GM18517 (cell line): ENCODE data around the gene COL4A3.

Experiments
- ATAC-seq: cut with Tn5 transposase; IDR thresholded peaks from one replicate; pipeline ENCODE4 v1.9.1; 2021; ENCODE audit warnings: mild to moderate bottlenecking, moderate library complexity; ENCODE audit not compliant: unreplicated experiment

COL4A3 gene

GRCh38 chr2:227163998-227164762 is at the start of gene COL4A3, which contains the start of gene COL4A4:
COL4A3 (plus strand) TSS chr2:227164624; CDS start chr2:227164727, 103 bp downstream.
COL4A4 (minus strand) TSS chr2:227164205; CDS start chr2:227147483, 16,722 bp downstream.
- peak; percentile 41 for ATAC-seq

GRCh38 chr2:227115761-227116160 is 48.7 kb upstream of the COL4A3 start:
- ATAC-seq = no peak

DNA sequence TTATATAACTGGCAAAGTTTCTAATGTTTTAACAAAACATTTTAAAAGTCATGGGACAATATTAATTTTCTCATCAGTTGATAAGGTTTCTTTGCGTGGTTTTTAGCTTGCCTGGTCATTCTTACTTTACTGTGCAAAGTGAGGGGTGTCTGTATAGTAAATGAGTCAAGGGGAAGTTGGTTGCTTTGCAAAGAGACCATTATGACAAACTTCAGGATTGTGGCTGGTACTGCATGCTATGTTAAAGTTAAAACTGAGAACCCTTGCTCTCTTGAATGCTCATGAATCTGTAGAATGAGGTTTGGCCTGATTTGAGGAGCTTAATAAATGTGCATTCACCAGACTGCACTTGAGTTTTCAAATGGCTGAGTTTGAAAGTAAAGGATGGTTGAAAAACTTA is 47.4 kb upstream of the COL4A3 start:
- no peak for ATAC-seq

DNA sequence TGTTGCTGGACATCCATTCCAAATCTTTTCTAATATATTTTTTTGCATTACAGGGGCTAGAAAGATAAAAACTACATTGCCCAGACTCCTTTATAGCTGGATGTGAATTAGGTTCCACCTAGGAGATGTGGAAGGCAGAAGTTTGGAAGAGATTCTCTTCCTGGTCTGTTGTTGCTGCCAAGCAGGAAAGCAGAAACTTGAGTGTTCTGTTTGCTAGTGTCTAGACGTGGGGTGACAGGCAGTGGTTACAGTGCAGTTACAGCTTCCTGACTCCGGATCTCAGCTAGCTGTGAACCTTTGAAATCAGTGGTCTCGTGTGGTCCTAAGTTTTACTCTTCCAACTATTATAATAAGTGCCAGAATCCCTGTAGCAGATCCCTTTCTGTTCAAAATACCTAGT is 46.6 kb upstream of the COL4A3 start:
- no peak for ATAC-seq

DNA sequence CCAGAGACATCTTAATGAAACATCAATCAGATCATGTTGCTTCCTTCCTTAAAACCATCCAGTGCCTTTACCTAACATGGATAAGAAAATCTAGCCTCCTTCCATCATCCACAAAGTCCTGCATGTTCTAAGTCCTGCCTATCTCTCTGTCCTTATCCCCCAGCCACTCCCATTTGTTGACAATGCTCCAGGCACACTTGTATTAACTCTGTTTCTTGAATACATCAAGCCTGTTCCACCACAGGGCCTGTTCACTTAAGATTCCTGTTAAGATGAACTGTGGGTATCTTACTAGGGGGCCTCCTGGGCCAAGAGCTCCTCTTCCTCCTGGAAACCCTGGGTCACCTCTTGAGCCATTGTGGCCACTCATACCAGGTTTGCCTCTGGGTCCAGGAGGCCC is 46.1 kb upstream of the COL4A3 start:
- ATAC-seq = no peak

DNA sequence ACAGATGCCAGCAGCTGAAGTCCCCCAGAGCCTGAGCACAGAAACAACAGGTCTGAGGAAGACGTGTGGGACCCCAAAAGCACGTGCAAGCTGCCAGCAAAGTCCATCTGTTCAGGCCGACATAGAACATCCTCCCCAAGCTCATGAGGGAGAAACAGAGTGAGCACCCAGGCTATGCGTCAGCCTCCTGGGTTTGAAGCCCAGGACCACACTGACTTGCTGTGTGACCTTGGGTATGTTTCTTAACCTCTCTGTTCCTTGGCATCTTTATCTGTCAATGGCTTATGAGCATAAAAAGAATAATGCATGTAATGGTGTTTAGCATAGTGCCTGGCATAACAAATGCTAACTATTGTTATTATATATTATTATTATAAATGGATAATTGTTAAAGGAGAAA is 40.7 kb upstream of the COL4A3 start:
- ATAC-seq = no peak

- ATAC-seq = no peak
Observed at GRCh38 chr2:227124811-227125210, 39.6 kb upstream of the COL4A3 start.

GRCh38 chr2:227125506-227125905 is 38.9 kb upstream of the COL4A3 start:
- ATAC-seq = no peak

DNA sequence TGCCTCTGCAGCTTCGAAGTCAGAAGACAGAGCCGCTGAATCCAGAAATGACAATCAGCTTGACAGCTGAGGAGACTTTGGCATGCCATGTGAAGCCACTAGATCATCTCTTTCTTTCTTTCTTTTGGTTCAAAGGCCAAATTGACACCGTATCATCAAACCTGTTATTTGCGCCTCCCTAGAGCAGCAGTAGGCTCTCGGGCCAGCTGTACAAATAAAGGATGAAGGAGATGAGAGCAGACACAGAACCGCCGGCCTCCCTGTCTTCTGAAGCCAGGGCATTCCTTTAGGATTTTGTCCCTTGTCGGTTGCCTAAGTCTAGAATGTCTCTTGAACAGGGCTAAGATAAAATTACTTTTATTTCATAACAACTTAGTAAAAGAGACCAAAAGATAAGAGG is 37.2 kb upstream of the COL4A3 start:
- ATAC-seq = no peak

DNA sequence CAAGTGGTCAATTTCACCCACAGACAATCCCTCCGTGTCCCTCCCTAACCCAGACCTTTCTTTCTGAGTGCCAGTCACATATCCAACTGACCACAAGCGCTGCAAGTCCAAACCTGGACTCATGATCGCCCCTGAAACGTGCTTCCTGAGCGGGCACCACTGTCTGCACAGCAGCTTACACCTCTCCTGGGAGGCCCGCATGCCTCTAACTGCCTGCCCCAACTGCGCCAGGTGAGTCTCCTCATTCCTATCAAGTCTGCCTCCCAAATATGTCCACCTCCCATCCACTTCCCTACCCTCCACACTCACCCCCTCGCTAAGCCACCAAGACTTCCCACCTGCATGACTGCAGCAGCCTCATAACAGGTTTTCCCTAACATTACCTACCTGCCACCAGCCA is 33.8 kb upstream of the COL4A3 start:
- ATAC-seq = no peak

DNA sequence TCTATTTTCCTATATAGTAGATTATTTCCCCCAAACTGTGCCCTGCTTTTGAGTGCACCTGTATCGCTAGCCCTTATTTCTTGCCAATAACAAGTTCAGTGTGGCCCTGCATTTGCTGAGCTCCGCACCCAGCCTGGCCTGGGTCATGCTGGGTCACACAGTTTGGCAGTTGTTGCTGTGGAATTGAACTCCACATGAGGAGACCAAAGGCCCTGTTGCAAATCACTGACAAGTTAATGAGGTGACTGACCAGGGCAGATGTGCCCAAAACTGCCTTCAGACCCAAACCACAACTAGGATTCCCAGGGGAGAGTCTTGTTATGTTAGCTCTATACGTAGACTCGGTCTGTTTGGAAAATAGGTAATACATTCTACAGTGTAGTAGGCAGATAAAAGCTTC is 31.4 kb upstream of the COL4A3 start:
- no peak for ATAC-seq

DNA sequence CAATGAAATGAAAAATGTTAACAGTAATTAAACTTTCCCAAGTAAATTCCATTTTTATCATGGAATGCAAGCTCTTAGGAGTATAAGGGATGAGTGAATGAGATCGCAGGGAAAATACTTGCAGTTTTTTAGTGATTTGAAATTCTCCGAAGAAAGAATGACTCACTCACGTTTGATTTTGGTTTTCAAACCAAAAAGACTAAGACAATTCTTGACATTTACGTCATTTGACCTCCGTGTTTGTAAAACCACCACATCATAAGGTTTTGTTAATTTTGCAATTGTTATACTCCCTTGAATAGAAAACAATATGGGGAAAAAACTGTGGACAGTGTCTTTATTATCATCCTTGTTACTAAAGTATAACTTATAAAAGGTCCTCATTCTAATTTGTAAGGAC is 29.8 kb upstream of the COL4A3 start:
- ATAC-seq = no peak

- no peak for ATAC-seq
Observed at GRCh38 chr2:227141301-227141700, 23.1 kb upstream of the COL4A3 start.

- ATAC-seq = no peak
Observed at GRCh38 chr2:227143895-227144294, 20.5 kb upstream of the COL4A3 start.

DNA sequence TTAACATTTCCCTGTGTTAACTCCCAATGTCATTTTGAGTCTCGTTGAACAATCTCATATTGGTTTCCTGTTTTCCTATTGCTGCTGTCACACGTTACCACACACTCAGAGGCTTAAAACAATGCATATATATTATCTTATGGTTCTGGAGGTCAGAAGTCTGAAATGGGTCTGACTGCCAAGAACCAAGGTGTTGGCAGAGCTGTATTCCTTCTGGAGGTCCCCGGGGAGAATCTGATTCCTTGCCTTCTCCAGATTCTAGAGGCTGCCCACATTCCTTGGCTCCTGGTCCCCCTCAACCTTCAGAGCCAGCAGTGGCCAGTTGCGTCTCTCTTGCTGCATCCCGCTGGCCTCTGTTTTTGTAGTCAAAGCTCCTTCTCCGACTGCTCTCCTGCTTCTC is 18.0 kb upstream of the COL4A3 start:
- ATAC-seq = no peak

- no peak for ATAC-seq
Observed at GRCh38 chr2:227147023-227147422, 17.4 kb upstream of the COL4A3 start.

- no peak for ATAC-seq
Observed at GRCh38 chr2:227148106-227148505, 16.3 kb upstream of the COL4A3 start.

DNA sequence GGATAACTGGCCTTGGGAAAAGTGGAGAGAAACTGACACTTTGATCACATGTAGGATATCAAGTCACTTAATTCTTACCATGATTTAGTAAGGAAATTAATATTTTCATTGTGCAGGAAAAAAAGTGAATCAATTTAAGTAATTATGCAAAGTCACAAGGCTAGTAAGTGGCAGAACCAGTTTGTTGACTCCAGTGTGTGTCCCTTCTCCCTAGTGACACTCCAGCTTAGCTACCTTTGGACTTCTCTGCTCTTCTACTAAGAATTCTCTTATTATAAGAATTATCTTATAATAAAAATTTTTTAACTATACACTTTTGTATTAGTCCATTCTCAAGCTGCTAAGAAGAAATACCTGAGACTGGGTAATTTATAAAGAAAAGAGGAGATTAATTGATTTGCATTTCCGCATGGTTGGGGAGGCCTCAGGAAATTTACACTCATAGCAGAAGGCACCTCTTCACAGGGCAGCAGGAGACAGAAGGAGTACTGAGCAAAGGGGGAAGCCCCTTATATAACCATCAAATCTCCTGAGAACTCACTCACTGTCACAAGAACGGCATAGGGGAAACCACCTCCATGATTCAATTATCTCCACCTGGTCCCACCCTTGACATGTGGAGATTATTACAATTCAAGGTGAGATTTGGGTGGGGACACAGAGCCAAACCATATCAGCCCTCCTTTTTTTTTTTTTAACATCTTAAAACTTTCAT is 14.0 kb upstream of the COL4A3 start:
- no peak for ATAC-seq

DNA sequence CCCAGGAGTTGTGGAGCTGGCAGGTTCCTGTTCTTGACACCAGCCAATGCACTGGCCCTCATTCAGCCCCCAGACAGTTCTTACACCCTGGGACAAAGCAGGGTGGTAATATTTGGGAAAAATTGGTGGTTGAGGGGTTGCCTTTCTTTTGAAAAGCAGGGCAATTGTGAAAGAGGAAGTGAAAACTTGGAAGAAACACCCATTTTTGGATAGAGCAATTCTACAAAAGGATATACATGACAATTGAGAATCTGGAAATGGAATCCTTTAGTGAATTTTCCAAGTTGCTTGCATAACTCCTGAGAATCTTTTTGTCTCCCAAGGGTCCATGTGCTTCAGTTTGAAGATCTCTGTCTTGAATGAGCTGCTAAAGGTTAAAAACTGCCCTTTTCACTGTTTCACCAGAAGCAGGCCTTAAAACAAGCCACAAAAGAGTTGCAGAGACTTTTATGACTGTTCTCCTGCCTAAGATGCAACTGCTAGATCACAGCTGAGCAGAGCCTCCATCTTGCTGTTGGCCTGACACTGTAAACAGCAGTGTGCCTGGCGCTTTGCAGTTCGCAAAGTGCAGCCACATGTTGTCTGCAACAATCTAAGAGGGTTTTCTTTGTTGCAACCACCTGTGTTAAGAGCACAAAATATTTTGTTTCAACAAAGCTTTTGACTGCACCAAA is 12.2 kb upstream of the COL4A3 start:
- no peak for ATAC-seq

DNA sequence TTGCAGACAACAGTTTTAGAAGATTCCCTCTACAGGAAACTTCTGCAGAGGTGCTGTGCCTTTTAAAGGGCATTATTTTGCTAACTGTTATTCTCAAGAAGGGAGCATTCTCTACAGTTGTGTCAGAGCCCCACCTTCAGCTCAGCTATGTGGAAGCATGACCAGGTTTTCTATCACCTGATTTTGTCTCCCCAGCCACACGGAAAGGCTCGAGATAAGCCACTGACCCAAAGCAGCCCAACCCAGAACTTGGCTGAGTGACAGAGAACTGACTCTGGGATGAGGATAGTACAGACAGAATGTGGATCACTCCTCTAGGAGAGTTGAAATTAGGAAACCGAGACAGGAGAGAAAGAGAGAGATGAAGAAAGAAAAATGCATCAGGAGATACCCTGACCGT is 11.1 kb upstream of the COL4A3 start:
- ATAC-seq = no peak

DNA sequence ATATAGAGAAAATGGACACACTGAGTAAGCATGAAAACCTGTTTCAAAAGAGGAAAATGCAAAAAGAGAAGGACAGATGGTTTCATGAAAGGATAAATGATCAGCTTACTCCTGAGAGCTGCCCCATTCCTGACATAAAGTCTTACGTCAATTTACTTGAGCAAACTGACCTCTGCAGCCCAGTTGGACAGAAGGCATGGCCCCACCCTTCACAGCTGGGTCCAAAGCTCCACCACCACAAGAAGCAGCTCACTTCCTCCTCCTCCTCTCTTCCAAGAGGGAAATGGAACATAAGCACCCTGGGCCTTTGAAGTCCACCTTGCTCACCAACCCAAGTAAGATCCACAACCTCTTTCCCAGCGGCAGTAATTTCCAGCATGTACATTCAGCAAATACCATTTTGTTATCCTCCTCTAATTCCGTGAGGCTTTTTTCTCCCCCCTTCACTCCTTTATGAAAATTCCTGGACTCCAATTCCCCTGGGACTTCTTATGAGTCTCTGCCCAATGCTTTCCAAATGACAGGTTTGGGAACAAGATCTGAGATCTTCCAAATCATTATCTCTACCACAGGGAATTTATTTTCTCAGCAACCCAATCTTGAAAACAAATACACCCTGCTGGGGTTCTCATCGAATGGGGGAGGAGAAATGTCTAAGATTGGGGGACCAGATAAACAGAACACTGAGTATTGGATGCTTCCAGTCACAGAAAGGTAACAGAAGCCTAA is 10.5 kb upstream of the COL4A3 start:
- ATAC-seq = no peak
